HEK293T (cell line): ENCODE measurements around the gene MOV10.

ENCODE experiments used
- ARNT ChIP-seq: fragments of 450-650 bp; IDR thresholded peaks from 2 replicates; pipeline ENCODE4 v1.6.1; 2017; ENCODE audit warnings: mild to moderate bottlenecking
- BHLHE40 ChIP-seq: fragments of 450-650 bp; IDR thresholded peaks from 2 replicates; pipeline ENCODE4 v1.6.1; 2016; ENCODE audit warnings: mild to moderate bottlenecking, moderate library complexity, borderline replicate concordance
- CTBP1 ChIP-seq: fragments of 450-650 bp; IDR thresholded peaks from 2 replicates; pipeline ENCODE4 v1.6.1; 2016; ENCODE audit warnings: borderline replicate concordance
- FOXA1 ChIP-seq: fragments of 450-650 bp; IDR thresholded peaks from 2 replicates; pipeline ENCODE4 v1.6.1; 2016; ENCODE audit warnings: mild to moderate bottlenecking
- FOXK2 ChIP-seq: fragments of 450-650 bp; IDR thresholded peaks from 2 replicates; pipeline ENCODE4 v1.6.1; 2016; ENCODE audit warnings: mild to moderate bottlenecking
- FOXM1 ChIP-seq: fragments of 450-650 bp; IDR thresholded peaks from 2 replicates; pipeline ENCODE4 v1.6.1; 2017; ENCODE audit warnings: mild to moderate bottlenecking, borderline replicate concordance
- HDGF ChIP-seq: fragments of 450-650 bp; IDR thresholded peaks from 2 replicates; pipeline ENCODE4 v1.6.1; 2017; ENCODE audit warnings: antibody characterized with exemption, borderline replicate concordance
- L3MBTL2 ChIP-seq: fragments of 450-650 bp; conservative IDR thresholded peaks from 2 replicates; pipeline ENCODE4 v1.6.1; 2016; ENCODE audit warnings: mild to moderate bottlenecking
- LEF1 ChIP-seq: fragments of 450-650 bp; IDR thresholded peaks from 2 replicates; pipeline ENCODE4 v1.6.1; 2017; ENCODE audit warnings: mild to moderate bottlenecking, borderline replicate concordance
- NFRKB ChIP-seq: fragments of 450-650 bp; IDR thresholded peaks from 2 replicates; pipeline ENCODE4 v1.6.1; 2016; ENCODE audit warnings: mild to moderate bottlenecking, moderate library complexity
- PKNOX1 ChIP-seq: fragments of 450-650 bp; IDR thresholded peaks from 2 replicates; pipeline ENCODE4 v1.6.1; 2016
- SP1 ChIP-seq: fragments of 450-650 bp; IDR thresholded peaks from 2 replicates; pipeline ENCODE4 v1.6.1; 2017
- SUZ12 ChIP-seq: fragments of 450-650 bp; IDR thresholded peaks from 2 replicates; pipeline ENCODE4 v1.6.1; 2016; ENCODE audit warnings: mild to moderate bottlenecking
- TARDBP ChIP-seq: fragments of 450-650 bp; IDR thresholded peaks from 2 replicates; pipeline ENCODE4 v1.6.1; 2016

GRCh38 chr1:112633628-112634027 is 40.8 kb upstream of the MOV10 start:
- TF ChIP-seq PKNOX1 (no peak), FOXA1 (no peak), BHLHE40 (no peak), FOXM1 (no peak), SP1 (no peak), NFRKB (no peak), TARDBP (no peak), ARNT (no peak), FOXK2 (no peak), LEF1 (no peak), SUZ12 (no peak), HDGF (no peak), CTBP1 (no peak), L3MBTL2 (no peak)
